WERI-Rb-1 (cell line): ENCODE results near the gene SFMBT1.

ENCODE experiments used
- DNase-seq: peaks from one replicate; pipeline ENCODE4 v3.0.0-alpha.2; 2020
- H3K27ac ChIP-seq: fragments of 250-450 bp; sonication (Bioruptor Pico); 2 replicates; pipeline ENCODE4 v1.5.1; 2020; ENCODE audit warnings: mild to moderate bottlenecking, moderate library complexity
- H3K27me3 ChIP-seq: fragments of 250-450 bp; sonication (Bioruptor Pico); 2 replicates; pipeline ENCODE4 v1.5.1; 2021; ENCODE audit warnings: mild to moderate bottlenecking, low read depth, moderate library complexity; ENCODE audit not compliant: insufficient read depth, severe bottlenecking
- H3K36me3 ChIP-seq: fragments of 250-450 bp; sonication (Bioruptor Pico); 2 replicates; pipeline ENCODE4 v1.5.1; 2020; ENCODE audit warnings: mild to moderate bottlenecking, moderate library complexity
- H3K4me3 ChIP-seq: 2 replicates; pipeline ENCODE4 v1.5.1; 2011; ENCODE audit warnings: low read depth, mild to moderate bottlenecking, control low read depth, low read length
- H3K9me3 ChIP-seq: fragments of 250-450 bp; sonication (Bioruptor Pico); 2 replicates; pipeline ENCODE4 v1.5.1; 2021; ENCODE audit warnings: mild to moderate bottlenecking, moderate library complexity; ENCODE audit not compliant: severe bottlenecking
- TF ChIP-seq, protein P1 (sequence below): IDR thresholded peaks from 2 replicates; pipeline ENCODE4 v1.5.1; 2011; ENCODE audit warnings: low read depth, mild to moderate bottlenecking, control low read depth, inconsistent platforms, low read length

Gene SFMBT1

DNA sequence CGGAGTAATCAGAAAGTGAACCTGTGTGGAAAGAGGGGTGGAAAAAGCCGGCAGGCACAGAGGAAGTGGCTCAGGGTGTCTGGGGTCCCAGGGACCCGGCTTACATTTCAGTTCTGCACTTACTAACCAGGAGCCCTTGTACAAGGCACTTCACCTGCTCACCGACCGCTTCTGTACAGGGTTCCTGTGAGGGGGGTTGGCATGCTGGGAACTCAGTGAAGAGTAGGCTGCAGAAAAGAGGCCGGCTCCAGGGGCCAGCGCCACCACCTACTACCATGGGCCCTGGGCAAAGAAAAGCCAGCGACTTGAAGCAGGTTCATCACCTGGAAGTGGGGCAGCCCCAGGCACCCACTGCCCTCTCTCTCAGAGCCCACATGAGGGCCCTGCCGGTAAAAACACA lies 154.7 kb downstream of the SFMBT1 start:
- H3K27ac ChIP-seq, result no peak overlapping the region
- no peak overlapping the region for H3K4me3 ChIP-seq
- no peaks in the 10 kb centered on the region for H3K9me3 ChIP-seq
- TF ChIP-seq, protein P1, sequence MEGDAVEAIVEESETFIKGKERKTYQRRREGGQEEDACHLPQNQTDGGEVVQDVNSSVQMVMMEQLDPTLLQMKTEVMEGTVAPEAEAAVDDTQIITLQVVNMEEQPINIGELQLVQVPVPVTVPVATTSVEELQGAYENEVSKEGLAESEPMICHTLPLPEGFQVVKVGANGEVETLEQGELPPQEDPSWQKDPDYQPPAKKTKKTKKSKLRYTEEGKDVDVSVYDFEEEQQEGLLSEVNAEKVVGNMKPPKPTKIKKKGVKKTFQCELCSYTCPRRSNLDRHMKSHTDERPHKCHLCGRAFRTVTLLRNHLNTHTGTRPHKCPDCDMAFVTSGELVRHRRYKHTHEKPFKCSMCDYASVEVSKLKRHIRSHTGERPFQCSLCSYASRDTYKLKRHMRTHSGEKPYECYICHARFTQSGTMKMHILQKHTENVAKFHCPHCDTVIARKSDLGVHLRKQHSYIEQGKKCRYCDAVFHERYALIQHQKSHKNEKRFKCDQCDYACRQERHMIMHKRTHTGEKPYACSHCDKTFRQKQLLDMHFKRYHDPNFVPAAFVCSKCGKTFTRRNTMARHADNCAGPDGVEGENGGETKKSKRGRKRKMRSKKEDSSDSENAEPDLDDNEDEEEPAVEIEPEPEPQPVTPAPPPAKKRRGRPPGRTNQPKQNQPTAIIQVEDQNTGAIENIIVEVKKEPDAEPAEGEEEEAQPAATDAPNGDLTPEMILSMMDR, result no peak
- DNase-seq, result no peak
- H3K36me3 ChIP-seq, result peaks cover 5% of the 10 kb centered on the region; the same call in 1 of the 2 replicates
- H3K27me3 ChIP-seq, result no peaks in the 10 kb centered on the region

DNA sequence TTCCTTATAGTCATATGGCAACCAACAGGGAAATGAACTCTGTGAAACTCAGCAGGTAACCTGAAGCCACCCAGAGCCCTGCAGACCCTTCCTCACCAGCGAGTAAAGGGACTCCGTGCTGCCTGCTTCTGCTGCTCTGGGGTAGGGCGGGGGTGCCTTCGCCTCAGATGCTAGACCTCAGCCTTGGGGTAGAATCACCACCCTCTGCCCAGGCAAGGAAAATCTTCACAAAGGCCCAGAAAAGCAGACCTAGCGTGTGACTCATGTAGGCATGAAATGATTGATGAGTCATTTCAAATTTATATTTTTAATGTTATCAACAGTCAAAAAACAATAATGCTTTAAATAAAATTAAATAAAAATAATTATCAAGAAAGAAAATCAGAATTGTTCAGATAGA lies 155.1 kb downstream of the SFMBT1 start:
- TF ChIP-seq, protein P1, result no peak
- H3K27ac ChIP-seq, result no peak overlapping the region
- peaks cover 5% of the 10 kb centered on the region; the same call in 1 of the 2 replicates for H3K36me3 ChIP-seq

DNA sequence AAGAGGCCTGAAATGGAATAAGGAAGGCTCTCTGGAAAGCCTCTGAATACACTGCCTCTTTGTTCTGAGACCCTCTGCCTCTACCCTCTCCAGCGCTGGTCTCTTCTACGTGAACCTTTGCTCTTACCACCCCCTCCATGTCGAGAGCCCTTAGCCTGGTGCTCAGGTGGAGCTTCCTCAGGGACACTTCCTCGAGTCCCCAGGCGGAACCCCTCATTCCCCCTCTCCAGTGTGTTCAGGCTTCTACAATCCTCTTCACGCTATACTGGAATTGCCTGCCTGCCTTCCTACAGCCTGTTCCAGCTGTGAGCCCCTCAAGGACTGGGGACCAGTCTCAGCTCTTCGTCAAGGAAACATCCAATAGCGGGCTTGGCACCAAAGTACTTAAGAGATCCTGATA lies 156.0 kb downstream of the SFMBT1 start:
- TF ChIP-seq, protein P1, result no peak
- no peak overlapping the region for H3K27ac ChIP-seq
- H3K36me3 ChIP-seq, result peaks cover 4% of the 10 kb centered on the region; the same call in 1 of the 2 replicates
- H3K27me3 ChIP-seq, result no peaks in the 10 kb centered on the region
- H3K4me3 ChIP-seq, result no peak overlapping the region
- H3K9me3 ChIP-seq, result no peaks in the 10 kb centered on the region
- no peak for DNase-seq

More for the DNA sequence above, 155.1 kb downstream of the SFMBT1 start:
- no peak for DNase-seq
- Histone ChIP-seq H3K27me3 (no peaks in the 10 kb centered on the region), H3K9me3 (no peaks in the 10 kb centered on the region), H3K4me3 (no peak overlapping the region)

DNA sequence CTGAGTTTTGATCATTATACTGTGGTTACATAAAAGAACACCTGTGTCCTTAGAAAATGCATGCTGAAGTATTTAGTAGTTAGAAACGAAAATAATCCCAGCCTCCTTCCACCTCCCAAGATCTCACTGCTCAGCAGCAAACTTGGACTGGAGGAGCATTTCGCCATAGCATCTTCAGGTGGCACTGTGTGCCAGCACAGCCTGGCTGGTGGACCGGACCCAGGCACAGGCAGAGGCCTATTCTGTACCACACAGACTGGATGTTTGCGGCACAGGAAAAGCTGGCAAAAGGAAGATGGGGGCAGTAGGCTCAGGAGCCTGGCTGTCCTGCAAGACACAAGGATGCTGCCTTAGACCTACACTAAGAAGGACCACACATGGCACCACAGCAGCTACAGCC lies 158.7 kb downstream of the SFMBT1 start:
- Histone ChIP-seq H3K9me3 (no peaks in the 10 kb centered on the region), H3K4me3 (no peak overlapping the region), H3K36me3 (no peaks in the 10 kb centered on the region), H3K27ac (no peak overlapping the region), H3K27me3 (no peaks in the 10 kb centered on the region)
- TF ChIP-seq, protein P1, result no peak
- DNase-seq, result no peak

DNA sequence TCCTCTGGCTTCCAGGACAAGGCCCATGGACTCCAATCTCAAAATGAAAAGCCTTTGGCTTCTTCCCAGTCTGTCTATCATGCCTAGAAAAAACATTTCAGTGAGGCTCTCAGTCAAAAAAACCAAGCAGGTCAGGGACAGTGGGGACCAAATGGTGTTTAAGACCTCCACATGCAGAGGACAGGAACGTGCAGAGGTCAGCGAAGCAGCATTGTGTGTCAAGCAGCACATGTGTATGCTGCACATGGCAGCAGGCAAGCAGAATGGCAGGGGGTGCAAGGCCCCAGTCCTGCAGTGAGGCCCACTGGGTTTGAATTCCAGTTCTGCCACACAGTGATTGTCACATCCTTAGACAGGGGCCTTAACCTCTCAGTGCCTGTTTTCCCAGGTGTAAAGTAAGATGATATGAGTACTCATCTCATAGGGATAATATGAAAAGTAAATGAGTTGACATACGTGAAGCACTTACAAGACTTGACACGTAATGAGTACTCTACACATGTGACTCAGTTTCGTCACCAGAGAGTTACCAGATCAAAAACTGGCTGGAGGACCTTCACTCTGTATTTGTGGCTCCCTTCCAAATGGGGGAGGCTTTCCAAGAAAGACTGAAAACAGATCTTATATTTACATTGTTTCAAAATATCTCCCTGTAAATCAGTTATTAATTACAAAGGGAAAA lies 159.7 kb downstream of the SFMBT1 start:
- no peak for DNase-seq
- TF ChIP-seq, protein P1, result no peak
- H3K36me3 ChIP-seq, result no peaks in the 10 kb centered on the region
- no peak overlapping the region for H3K27ac ChIP-seq
- no peaks in the 10 kb centered on the region for H3K9me3 ChIP-seq
- no peak overlapping the region for H3K4me3 ChIP-seq
- H3K27me3 ChIP-seq, result no peaks in the 10 kb centered on the region

DNA sequence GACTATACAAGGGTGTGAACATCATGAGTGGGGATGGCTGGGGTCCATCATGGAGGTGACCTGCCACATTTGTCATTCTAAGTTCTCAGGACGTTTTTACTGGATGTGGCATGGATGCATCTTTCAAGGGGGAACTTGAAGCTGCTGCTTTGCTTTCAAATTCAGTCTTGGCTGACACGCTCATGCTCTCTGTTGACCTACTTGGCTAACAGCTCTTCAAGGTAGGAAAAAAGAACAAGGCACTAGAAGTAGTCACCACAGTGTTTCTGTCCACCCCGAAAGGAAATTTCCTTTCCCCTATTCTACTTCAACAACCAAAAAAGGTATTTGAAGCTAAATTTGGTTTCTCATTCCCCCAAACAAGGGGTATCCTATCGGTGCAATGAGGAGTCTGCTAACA lies 163.5 kb downstream of the SFMBT1 start:
- TF ChIP-seq, protein P1, result no peak
- Histone ChIP-seq H3K4me3 (no peak overlapping the region), H3K9me3 (no peaks in the 10 kb centered on the region), H3K36me3 (peaks cover 4% of the 10 kb centered on the region; the same call in 1 of the 2 replicates), H3K27me3 (no peaks in the 10 kb centered on the region), H3K27ac (no peak overlapping the region)
- no peak for DNase-seq
